Stimulated activated naive CD4-positive, alpha-beta T cell treated with Interleukin-2 at 50 U/mL for 16 hours (primary cell): ENCODE results near the gene PTPRCAP.
"Not testable (repeated sequence)": the region's sequence is repeated elsewhere in the genome, so short reads cannot be mapped to it uniquely, and the experiment has no call there.

ENCODE experiments used
- DNase-seq: peaks from one replicate; lab custom pipeline; 2025; lab: John Stamatoyannopoulos, UW

The PTPRCAP gene

DNA sequence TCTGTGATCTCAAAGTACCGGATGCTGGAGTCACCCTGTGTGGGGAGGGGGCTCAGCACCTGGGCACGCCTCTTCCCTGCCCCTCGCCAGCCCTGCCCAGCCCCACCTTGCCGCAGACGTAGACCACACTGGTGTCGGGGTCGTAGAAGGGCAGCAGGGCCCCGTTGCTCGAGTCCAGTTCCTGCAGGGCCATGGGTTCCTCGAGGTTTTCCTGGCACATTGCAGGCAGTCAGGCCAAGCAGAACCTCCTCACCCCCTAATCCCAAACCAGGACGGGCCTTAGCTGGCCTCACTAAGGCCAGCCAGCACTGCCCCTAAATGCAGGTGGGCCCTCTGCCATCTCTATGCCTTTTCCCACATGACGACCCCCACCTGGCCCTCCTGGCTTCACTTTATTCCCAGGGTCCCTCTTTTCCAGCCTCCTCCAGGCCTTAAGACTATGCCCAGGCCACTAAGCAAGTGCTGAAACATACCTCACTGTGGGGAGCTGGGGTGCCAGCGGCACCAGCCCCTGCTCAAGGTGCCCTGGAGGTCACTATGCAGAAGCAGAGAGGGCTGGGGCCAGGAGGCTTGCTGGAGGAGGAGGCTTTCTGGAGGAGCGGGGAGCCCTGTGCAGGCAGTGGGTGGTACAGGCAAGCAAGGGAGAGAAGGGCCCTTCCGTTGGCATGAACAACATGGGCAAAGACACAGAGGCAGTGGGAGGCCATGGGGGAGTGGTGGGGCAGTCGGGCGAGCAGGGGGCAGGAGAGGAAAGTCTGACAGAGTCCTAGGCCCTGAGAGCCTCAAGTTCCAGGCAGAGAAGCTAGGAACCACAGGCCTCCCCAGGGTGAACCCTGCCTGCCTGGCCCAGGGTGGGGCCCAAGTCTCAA is 3.0 kb upstream of the PTPRCAP start:
- DNase-seq, result no peak

DNA sequence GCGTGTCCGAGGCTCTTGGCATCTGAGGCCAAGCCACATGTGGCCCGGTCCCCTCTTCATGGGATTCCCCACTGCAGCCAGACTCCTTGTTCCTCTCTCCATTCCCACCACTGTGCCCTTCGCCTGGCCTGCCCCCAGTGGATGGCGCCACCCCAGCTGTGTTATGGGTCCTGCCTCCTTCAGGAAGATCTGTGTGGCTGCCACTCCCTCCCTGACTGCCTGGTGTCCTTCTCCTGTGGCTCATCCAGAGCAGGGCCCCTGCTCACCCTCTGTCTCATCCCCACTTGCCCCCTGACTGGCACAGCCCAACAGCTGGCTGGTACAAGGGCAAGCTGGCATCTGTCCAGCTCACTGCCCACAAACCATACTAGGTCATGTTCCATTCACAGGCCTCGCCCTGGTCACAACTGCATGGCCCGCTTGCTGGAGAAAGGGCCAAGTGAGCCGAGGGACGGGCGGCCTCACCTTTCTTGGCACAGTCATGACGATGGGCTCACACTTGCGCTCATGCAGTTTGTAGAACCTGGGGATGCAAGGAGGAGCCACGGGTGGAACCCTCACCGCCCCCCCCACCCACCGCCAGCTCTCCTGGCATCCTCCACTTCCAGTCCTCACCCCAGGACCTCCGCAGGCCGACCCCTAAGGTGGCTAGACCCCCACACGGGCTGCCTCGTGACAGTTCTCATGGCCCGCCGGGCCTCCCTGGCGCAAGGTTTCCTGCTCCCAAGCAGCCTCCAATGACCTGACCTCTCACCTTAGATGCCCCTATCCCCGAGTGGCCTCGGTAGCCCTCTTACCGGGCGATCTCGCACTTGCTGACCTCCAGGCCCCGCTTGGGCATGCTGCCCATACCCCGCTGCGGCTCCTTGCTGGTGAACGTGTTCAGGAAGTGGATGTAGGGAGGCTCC is 2.1 kb upstream of the PTPRCAP start:
- DNase-seq, result peak; percentile 35

DNA sequence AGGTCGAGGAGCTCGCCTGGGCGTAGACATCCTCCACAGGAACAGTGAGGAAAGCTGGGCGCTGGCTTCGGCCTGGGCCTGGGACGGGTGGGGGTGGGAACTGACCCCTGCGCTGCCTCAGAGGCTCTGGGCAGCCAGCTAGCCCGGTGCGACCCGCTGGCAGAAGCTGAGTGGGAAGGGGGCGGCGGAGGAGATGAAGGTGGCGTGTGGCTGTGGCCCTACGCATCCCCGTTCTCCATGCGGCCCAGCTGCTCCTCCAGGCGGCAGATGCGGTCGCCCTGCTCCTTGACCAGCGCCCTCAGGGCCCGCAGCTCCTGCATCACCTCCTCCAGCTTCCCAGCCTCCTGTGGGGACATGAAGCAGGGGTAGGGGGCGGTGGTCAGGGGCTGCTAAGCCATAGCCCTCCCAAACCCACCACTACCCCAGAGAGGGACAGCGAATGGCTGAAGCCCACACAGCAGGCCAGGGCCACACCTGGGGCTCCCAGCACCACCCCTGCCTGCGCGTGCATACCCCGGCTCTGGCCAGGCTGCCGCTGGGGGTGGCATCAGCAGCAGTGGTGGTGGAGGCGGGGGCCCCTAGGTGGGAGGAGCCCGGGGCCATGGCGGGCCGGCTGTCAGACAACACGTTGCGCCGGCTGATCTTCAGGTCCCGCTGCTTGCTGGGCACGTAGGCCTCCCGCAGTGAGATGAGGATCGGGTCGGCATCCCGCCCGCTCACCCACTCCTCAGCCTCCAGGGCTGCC is 848 bp upstream of the PTPRCAP start:
- DNase-seq, result peak; percentile 80

DNA sequence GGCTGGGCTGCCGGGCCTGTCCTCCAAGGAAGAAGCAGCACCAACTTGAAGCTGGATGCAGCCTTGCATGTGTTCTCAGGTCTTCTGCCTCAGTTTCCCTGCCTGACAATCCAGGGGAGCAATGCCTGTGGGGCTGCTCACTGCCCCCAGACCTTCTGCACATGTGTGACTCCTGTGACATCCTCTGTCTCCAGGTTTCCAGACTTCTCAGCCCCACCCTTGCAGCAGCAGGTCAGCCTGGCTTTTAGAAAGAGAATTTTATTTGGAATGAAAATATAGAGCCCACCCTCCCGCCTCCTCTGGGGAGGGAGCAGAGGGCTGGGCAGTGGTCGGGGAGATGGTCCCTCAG is 301 bp upstream of the PTPRCAP start:
- no peak for DNase-seq

DNA sequence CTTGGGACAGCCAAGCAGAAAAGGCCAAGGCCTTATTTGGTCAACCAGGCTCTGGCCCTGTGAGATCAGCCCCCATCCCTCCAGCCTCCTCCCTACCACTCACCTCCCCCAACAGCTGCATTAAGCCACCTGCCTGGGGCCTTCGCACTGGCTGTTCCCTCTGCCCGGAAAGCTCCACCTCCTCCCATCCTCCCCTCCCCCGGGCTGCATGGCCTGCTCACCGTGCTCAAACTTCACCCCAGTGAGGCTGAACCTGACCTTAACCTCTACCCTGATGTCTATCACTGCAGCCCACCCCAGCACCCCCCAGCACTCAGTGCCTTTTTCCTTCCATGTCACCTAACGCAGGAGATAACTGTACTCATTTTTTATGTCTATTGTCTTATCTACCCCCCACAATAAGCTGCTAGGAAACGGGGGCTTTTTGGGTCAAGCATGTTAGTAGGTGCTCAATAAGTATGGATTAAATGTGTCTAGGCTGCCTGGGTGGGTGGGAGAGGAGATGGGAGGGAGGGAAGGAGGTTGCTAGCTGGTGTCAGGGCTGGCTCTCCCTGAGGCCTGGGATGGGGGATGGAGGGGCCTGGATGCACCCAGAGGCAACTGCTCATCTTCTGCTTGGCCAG is 912 bp downstream of the PTPRCAP start:
- DNase-seq, result peak; percentile 61

DNA sequence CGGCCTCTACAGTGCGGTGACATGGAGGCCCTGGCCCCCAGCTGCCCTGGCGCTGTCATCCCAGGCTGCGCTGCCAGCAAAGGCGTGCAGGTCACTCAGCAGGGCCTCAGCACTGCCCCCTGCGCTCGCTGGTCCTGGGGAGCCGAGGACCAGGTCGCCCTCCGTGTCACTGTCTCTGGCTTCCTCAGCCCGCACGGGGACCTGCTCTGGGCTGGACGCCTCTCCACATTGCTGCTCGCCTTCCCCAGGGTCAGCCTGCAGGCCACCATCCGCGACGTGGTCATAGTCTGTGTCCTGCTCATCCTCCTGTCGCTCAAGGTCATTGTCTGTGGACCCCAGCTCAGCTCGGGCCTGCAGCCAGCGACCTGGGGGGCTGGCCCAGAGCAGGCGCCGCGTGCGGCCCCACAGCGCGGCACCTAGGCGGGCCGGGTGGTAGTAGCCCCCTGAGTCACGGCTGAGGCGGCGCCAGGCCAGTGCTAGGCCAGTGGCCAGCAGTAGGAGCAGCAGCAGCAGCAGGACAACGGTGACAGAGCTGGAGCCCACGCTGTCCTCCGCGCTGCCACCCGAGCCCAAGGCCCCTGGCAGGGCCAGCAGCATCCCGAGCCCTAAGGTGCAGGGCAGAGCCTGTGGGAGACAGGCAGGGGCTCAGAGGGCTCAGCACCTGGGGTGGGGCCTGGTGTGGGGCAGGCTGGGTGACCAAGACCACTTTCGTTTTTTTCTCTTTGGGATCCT is 1.6 kb downstream of the PTPRCAP start:
- DNase-seq, result no peak

DNA sequence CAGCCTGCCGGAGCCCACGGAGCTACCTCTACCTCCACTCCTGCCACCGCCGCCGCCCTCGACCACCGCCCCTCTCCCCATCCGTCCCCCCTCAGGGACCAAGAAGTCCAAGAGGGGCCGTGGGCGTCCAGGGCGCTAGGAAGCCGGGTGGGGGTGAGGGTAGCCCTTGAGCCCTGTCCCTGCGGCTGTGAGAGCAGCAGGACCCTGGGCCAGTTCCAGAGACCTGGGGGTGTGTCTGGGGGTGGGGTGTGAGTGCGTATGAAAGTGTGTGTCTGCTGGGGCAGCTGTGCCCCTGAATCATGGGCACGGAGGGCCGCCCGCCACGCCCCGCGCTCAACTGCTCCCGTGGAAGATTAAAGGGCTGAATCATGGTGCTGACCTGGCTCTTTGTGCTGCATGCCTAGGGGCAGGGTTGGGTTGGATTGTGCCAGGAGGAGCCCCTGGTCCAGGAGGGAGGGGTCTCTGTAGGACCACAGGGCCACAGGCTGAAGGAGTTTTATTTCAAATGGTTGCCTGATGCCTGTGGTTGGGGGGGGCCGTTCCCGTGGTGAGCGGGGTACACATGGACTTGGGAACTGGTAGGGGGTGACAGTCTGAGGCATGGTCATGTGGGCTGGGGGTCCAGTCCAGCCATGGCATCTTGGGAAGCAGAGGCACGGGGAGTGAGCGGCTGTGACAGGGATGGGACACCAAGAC is 2.3 kb downstream of the PTPRCAP start:
- DNase-seq, result no peak

DNA sequence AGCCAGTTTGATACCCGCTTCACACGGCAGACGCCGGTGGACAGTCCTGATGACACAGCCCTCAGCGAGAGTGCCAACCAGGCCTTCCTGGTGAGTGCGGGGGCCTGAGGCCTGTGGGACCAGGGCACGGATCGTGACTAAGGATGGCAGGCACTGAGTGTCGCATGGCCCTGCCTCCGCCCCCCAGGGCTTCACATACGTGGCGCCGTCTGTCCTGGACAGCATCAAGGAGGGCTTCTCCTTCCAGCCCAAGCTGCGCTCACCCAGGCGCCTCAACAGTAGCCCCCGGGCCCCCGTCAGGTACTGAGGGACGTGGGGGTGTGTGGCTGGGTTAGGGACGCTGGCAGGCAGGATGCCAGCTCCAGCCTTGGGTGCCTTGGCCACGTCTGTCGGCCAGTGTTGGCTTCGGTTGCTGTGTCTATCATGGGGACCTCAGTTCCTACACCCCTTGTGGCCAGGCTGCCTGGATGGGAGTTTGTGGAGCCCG is 3.0 kb downstream of the PTPRCAP start:
- DNase-seq, result peak; percentile 21

DNA sequence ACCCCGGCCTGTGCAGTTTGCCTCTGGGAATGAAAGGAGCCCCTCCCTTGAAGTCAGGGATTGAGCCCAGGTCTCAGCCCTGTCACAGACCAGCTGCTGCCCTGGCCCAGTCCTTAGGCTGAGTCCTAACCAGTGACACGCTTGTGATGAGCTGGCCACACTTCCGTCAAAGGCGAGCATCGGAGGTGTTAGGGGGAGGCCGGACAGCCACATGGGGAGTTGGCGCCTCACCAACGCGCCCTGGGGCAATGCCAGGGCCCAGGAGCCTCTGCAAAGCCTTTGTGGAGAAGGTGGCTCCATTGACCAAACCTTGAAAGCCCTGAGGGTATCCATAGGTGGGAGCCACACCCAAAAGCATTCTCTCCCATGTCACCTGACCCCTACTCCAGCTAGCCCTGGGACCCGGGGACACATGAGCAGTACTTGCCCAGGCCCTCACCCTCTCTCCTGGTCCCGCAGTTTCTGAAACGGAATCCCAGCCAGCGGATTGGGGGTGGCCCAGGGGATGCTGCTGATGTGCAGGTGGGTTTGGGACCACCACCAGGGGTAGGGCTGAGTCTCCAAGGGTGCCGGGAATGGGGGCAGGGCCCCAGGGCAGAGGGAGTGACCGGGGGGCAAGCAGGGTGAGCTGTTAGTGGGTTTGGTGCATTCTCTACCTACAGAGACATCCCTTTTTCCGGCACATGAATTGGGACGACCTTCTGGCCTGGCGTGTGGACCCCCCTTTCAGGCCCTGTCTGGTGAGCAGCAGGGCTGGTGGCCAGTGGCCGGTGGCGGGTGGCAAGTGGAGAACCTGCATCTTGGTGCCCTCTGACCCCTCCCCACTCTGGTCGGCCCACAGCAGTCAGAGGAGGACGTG is 3.7 kb downstream of the PTPRCAP start:
- DNase-seq, result no peak

DNA sequence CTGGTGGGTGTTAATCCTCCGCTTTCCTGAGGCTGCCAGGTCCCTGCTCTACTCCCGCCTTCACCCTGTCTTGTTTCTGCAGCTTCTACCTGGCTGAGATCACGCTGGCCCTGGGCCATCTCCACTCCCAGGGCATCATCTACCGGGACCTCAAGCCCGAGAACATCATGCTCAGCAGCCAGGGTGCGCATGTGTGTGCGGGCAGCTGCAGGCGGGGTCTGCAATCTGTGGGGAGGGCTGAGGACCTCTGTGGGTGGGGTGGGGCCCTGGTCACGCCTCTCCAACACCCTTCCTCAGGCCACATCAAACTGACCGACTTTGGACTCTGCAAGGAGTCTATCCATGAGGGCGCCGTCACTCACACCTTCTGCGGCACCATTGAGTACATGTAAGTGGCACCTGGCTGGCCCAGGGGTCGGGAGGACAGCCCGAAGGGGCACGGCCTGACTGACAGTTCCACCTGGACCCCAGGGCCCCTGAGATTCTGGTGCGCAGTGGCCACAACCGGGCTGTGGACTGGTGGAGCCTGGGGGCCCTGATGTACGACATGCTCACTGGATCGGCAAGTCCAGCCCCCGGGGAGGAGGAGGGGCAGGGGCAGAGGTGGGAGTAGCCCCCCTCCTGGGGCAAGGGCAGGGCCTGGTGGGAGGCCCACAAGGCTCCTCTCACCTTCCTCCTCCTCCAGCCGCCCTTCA is 4.7 kb downstream of the PTPRCAP start:
- DNase-seq, result no peak

DNA sequence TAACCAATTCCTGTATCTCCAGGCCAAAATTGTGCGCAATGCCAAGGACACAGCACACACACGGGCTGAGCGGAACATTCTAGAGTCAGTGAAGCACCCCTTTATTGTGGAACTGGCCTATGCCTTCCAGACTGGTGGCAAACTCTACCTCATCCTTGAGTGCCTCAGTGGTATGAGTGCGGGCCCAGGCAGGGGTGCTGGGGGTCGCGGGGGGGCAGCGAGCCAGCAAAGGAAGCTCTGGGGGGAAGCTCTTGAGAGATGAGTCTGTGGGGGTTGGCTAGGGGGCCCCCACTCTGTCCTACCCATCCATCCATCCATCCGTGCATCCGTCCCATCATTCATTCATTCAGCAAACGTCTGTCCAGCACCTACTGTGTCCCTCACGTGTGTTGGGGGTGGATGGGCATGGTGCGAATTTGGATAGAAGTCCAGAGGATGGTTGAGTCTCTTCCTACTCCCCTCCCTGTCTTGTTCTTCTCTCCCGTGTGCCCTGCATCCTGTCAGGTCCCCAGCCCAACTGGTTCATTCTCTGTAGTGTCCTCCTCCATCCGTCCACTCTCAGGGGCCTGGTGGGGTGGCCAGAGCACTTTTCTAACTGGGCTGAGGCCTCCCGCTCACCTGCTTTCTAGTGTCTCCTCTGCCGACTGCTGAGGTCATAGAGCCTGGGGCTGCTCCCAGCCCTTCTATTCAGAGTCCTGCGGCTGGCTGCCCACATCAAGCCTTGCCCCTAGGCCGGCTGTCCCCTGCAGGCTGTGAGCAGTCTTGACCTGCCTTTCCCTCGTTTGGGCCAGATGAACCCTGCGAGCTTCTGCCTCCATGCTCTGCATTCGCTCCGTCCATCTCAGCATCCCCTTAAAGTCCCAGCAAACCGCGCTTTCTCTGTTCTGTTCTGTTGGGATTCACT is 5.9 kb downstream of the PTPRCAP start:
- no peak for DNase-seq

DNA sequence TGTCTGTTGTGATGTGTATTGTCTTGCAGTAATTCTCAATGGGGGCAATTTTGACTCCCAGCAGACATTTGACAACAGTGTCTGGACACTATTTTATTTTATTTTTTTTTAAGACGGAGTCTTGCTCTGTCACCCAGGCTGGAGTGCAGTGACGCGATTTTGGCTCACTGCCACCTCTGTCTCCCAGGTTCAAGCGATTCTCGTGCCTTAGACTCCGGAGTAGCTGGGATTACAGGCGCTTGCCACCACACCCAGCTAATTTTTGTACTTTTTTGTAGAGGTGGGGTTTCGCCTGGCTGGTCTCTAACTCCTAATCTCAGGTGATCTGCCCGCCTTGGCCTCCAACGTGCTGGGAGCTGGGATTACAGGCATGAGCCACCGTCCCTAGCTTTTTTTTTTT is 7.8 kb downstream of the PTPRCAP start:
- no peak for DNase-seq

DNA sequence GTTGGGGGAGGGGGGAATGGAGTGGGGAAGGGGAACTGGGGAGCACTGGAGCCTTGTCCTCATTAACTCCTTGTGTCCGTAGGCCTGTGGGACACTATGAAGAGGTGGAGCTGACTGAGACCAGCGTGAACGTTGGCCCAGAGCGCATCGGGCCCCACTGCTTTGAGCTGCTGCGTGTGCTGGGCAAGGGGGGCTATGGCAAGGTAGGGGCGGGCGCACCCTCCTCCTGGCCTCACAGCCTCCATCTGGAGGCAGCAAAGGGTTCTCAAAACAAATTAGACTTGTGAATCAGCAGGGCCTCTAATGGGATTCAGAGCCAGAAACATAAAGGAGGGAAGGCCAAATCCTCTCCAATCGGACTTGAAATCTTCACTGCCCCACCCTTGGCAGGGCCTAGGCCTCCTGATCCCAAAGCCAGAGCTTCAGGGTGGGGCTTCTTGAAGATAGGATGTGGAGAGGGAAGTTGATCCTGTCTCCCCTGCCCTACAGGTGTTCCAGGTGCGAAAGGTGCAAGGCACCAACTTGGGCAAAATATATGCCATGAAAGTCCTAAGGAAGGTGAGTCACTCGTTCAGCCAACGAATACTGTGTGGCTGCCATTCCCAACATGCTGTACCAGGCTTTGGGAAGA is 8.3 kb downstream of the PTPRCAP start:
- DNase-seq, result no peak

DNA sequence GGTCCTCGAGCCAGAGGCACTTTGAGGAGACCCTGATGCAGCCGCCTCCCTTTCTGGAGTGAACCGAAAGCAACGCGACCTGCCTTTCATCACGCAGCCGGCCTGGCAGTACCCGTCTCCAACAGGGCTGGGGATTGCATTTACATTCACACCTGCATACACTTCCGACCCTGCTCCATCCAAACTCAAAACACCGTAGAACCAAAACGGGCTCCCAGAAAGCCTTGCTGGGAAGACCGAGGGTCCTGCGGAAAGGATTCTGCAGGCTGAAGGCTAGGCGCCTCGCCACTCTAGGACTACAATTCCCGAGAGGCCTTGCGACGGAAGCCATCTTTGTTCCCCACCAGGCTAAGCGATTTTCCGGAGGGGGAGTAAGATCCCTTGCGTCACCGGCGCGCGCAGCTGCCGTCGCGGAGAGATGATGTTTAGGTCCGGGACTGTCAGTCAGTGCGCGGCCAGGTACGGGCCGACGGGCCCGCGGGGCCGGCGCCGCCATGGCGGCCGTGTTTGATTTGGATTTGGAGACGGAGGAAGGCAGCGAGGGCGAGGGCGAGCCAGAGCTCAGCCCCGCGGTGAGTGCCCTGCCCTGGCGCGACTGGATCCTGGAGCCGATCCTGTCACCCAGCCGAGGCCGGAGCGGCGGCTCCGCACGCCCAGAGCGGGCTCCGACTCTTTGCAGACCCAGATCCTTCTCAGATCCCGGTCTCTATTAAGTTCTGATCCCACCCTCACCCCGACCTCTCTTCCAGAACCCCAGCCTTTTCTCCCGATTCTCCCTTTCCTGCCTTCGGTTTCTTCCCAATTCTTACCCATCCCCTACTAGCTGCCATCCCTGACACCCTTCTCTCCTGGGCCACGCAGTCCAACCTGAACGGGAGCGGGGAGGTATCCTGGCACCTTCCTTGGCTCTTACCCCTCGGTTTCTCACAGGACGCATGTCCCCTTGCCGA is 9.2 kb downstream of the PTPRCAP start, which contains the start of gene RPS6KB2:
Gene RPS6KB2, plus strand, starts transcription at position 443 of the 950 bp plus-strand sequence. Its CDS starts 52 bp downstream, at position 495.
- peak; percentile 98 for DNase-seq

DNA sequence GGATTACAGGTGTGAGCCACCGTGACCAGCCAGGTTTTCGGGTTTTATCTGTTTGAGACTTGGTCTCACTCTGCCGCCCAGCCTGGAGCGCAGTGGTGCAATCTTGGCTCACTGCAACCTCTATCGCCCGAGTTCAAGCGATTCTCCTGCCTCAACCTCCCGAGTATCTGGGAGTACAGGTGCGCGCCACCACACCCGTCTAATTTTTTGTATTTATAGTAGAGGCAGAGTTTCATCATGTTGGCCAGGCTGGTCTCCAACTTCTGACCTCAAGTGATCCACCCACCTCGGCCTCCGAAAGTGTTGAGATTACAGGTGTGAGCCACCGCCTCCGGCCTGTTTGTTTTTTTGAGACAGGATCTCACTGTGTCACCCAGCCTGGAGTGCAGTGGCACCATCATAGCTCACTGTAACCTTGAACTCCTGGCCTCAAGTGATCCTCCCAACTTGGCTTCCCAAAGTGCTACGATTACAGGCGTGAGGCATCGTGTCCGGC is 10.1 kb downstream of the PTPRCAP start:
- not testable (repeated sequence) for DNase-seq
